Left lung (tissue), 10 donors: Measurements from ENCODE around the gene TSKU. TPM values are rescaled to one million over a fixed set of nuclear protein-coding genes. Genes with fewer than 3 reads are reported as not detected.

ENCODE experiments used
- ATAC-seq: fragments of 200-7000 bp; cut with Tn5 transposase; one replicate; pipeline ENCODE4 v1.9.1; 2020; ENCODE audit warnings: moderate library complexity
- DNase-seq, 4 donors: peaks; one replicate each; pipeline ENCODE4 v3.0.0-alpha.2; 2013 to 2020
- H3K27ac ChIP-seq, 2 donors: fragments of 200-600 bp; sonication (generic) in 1 of 2; one replicate each; pipeline versions ENCODE4 v1.5.0 to v1.8.0; 2020 to 2021
- H3K27me3 ChIP-seq, 2 donors: fragments of 200-600 bp; sonication (generic) in 1 of 2; one replicate each; pipeline versions ENCODE4 v1.5.0 to v1.8.0; 2020 to 2021
- H3K36me3 ChIP-seq, 2 donors: fragments of 200-600 bp; sonication (generic) in 1 of 2; one replicate each; pipeline versions ENCODE4 v1.5.0 to v1.8.0; 2020 to 2021
- H3K4me1 ChIP-seq, 2 donors: fragments of 200-600 bp; one replicate each; pipeline ENCODE4 v1.8.0; 2021
- H3K4me3 ChIP-seq, 2 donors: fragments of 200-600 bp; sonication (generic) in 1 of 2; one replicate each; pipeline versions ENCODE4 v1.5.0 to v1.8.0; 2020 to 2021; ENCODE audit warnings: mild to moderate bottlenecking in 1 of 2
- H3K9me3 ChIP-seq, 2 donors: fragments of 200-600 bp; sonication (generic) in 1 of 2; one replicate each; pipeline versions ENCODE4 v1.5.0 to v1.8.0; 2020 to 2021
- intact Hi-C, 2 donors: fragments of 100-400 bp; cut with DNase I; formaldehyde crosslinking; loops; one replicate each; pipeline versions ENCODE4 v1.11.2 to v1.14.2; 2022
- polyA plus RNA-seq, 6 donors: library from polyadenylated mRNA; unstranded; fragments of 120-200 nt; gene quantifications; one replicate each; pipeline ENCODE4 v1.2.1, GENCODE V29; 2013; ENCODE audit not compliant: insufficient read length in 6 of 6
- total RNA-seq, 2 donors: library from RNA; stranded (reverse); fragmentation: NEBNext Ultra II Directional; extraction: Animal tissue kit (Norgen Biotek cat#: 25700); gene quantifications; one replicate each; pipeline ENCODE4 v1.2.1, GENCODE V29; 2021
- TF ChIP-seq, protein P1 (sequence below), 2 donors: fragments of 200-600 bp; sonication (generic) in 1 of 2; IDR thresholded peaks; one replicate each; pipeline versions ENCODE4 v1.5.0 to v1.8.0; 2021; ENCODE audit warnings: antibody characterized with exemption in 2 of 2
- donor health status: DM: no; HTN: yes; CAD: no.
- donor health status: DM: no; HTN: no; CAD: no.

Gene TSKU
- total and polyA plus RNA-seq, 8 donors = 12.7 to 36.6 (median 28.3) TPM

DNA sequence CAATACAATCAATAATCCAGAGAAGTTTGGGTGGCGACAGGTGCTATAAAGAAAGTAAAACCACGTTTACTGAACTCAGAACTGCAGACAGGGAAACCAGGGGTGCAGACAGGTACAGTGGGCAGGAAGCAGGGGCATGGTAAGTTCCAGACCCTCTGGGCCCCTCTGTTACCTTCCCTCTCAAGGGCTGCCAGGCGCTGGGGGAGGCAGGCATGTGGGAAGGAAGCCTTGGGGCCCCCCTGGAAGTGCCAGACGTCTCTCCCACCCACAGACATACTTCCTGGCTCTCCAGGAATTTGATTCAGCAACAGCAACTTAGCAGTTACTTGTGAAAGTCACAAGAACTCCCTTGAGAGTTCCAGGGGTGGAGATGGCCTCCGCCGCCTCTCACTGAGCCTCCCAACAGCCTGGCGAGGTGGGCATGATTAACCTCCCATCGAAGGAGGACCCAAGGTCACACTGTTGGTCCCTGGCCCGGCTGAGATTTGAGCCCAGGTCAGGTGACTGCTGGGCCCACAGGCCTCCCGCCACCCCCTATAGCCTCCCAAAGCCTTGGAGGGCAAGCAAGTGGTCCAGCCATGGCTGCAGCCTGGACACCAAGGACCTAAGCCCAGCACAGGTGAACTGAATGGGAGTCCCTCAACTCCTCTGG is 14.1 kb upstream of the TSKU start:
- peak overlapping the region in 1 of 2 donors; percentile 70 for H3K27ac ChIP-seq

DNA sequence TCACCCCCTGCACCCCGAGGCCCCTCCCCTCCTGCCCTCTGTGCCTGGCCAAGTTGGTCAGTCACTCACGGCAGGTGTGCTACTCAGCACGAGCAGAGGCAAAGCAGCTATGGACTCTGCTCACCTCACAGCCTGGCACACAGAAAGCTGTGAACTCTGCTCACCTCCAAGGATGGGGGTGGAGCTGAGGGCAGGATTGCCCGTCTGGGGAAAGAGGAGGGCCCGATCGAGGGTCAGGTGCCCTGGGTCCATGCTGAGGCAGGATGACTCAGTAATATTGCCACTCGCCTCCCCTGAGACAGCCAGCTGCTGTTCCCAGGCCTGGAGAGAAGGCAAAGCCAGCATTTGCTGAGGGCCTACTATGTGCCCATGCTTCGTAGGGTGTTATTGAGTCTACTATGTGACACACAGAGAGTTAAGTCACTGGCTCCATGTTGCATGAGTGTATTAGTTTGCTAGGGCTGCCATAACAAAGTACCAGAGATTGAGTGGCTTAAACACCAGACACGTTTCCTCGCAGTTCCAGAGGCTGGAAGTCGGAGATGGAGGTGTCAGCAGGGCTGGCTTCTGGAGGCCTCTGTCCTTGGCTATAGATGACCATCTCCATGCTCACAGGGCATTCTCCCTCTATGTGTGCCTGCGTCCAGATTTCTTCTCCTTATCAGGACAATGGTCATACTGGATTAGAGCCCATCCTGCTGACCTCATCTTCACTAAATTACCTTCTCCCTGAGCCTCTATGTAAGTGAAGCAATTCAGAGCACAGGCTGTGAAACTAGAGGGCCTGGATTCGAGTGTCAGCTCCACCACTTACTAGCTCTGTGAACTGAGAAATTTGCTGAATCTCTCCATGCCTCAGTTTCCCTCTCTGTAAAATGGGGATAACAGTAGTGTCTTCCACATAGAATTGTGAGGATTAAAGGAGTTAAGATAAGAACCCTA is 13.2 kb upstream of the TSKU start:
- no peaks in the 10 kb centered on the region for H3K27me3 ChIP-seq
- no peaks in the 10 kb centered on the region for H3K9me3 ChIP-seq
- peak overlapping the region in 1 of 2 donors; percentile 59 for H3K27ac ChIP-seq
- no peak for ATAC-seq
- no peak overlapping the region for H3K4me3 ChIP-seq
- intact Hi-C loops = no loop called here
- H3K4me1 ChIP-seq = peaks cover 19 to 41% of the 10 kb centered on the region in 2 donors
- TF ChIP-seq, protein P1, sequence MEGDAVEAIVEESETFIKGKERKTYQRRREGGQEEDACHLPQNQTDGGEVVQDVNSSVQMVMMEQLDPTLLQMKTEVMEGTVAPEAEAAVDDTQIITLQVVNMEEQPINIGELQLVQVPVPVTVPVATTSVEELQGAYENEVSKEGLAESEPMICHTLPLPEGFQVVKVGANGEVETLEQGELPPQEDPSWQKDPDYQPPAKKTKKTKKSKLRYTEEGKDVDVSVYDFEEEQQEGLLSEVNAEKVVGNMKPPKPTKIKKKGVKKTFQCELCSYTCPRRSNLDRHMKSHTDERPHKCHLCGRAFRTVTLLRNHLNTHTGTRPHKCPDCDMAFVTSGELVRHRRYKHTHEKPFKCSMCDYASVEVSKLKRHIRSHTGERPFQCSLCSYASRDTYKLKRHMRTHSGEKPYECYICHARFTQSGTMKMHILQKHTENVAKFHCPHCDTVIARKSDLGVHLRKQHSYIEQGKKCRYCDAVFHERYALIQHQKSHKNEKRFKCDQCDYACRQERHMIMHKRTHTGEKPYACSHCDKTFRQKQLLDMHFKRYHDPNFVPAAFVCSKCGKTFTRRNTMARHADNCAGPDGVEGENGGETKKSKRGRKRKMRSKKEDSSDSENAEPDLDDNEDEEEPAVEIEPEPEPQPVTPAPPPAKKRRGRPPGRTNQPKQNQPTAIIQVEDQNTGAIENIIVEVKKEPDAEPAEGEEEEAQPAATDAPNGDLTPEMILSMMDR (IDR thresholded peaks at IDR 0.05) = no peak
- DNase-seq = no peak
- no peaks in the 10 kb centered on the region for H3K36me3 ChIP-seq

More for the DNA sequence above, 14.1 kb upstream of the TSKU start:
- Histone ChIP-seq H3K9me3 (no peaks in the 10 kb centered on the region), H3K4me1 (peaks cover 22 to 41% of the 10 kb centered on the region in 2 donors), H3K4me3 (no peak overlapping the region), H3K27me3 (no peaks in the 10 kb centered on the region), H3K36me3 (no peaks in the 10 kb centered on the region)
- TF ChIP-seq, protein P1 (IDR thresholded peaks at IDR 0.05) = no peak
- no peak for ATAC-seq
- peak in 1 of 4 donors; percentile 41 for DNase-seq
- intact Hi-C loops = no loop called here

DNA sequence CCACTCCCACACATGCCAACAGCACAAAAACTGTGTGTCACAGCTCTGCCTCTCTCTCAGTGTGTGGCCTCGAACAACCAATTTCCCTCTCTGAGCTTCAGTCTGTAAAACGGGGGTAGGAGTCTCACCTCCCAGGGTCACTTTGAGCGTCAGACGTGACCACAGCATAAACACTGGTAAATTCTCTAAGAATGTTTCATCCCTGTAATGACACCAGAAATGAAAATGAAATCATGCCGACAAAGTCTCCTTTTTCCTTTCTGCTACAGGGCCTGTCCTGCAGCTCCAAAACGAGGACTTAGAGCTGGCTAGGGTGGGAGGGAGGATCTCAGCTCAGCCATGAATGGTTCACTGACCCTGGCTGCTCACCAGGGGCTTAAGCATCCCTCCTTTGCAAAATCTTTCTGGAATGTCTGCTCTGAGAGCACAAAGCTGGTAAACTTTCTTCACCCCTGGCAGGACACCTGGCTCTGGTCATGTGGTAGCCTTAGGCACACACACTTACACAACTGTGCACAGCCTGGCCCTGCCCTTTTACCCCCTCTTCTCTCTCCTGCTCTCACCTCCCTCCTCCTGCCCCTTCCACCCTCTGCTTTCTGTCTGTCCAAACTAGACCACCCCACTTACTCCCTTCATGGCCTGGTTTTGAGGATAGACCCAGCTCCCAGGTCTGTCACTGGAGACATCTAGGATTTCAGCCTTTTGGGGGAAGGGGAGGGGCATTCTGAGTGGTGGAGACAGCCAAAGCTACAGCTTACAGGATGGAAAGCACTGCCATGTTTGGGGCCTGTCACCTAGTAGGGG is 12.3 kb upstream of the TSKU start:
- intact Hi-C loops = no loop called here
- peak in 1 of 4 donors; percentile 31 for DNase-seq
- ATAC-seq = peak; percentile 54
- Histone ChIP-seq H3K4me3 (no peak overlapping the region), H3K27me3 (no peaks in the 10 kb centered on the region), H3K4me1 (peaks cover 19 to 41% of the 10 kb centered on the region in 2 donors), H3K27ac (peak overlapping the region; percentile 16 to 59), H3K36me3 (no peaks in the 10 kb centered on the region), H3K9me3 (peaks cover 0 to 7% of the 10 kb centered on the region in 2 donors)
- TF ChIP-seq, protein P1 (IDR thresholded peaks at IDR 0.05) = no peak

DNA sequence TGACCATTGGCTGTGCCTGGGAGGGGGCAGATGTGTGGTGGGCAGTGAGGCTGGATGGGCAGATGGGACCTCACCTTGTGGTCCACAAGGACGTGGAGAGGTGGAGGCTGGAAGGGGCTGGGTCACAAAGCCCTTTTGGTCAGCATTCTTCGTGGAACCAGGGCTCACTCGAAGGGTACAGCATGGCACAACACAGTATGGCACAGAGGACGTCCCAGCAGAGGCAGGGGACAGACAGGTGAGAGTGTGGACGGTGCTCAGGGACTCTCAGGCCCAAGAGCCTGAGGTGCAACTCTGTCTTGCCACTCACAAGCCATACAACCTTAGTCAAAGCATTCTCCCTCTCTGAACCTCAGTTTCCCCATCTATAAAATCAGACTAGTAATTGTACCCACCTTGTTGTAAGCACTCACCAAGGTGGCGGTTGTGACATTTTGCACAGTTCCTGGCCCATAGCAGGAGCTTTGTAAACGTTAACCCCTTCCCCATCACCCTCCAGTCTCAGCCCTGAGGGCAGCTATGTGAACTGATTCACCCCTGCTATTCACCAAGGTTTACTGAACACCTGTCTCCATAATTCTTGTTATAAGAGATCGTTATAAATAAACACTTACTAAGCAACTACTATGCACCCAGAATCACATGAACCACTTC is 11.6 kb upstream of the TSKU start:
- TF ChIP-seq, protein P1 (IDR thresholded peaks at IDR 0.05) = no peak
- Histone ChIP-seq H3K36me3 (no peaks in the 10 kb centered on the region), H3K4me3 (no peak overlapping the region), H3K4me1 (peaks cover 19 to 41% of the 10 kb centered on the region in 2 donors), H3K27me3 (no peaks in the 10 kb centered on the region), H3K27ac (no peak overlapping the region), H3K9me3 (peaks cover 0 to 14% of the 10 kb centered on the region in 2 donors)
- intact Hi-C loops = no loop called here
- DNase-seq (no peak), ATAC-seq (no peak)
